Ishikawa (cell line): ENCODE measurements around the gene KCTD2.
A peak's percentile ranks its signal among the peaks of the same experiment; 100 is the strongest.

Source experiments
- CEBPB ChIP-seq: IDR thresholded peaks from 2 replicates; pipeline ENCODE4 v1.6.1; 2012
- CREB1 ChIP-seq: IDR thresholded peaks from 2 replicates; pipeline ENCODE4 v1.6.1; 2012; ENCODE audit warnings: low read depth
- EGR1 ChIP-seq: IDR thresholded peaks from 2 replicates; pipeline ENCODE4 v1.6.1; 2012
- EP300 ChIP-seq: IDR thresholded peaks from 2 replicates; pipeline ENCODE4 v1.6.1; 2012; ENCODE audit warnings: borderline replicate concordance
- FOXM1 ChIP-seq: IDR thresholded peaks from 2 replicates; pipeline ENCODE4 v1.6.1; 2012; ENCODE audit warnings: low read depth, borderline replicate concordance
- NFIC ChIP-seq: IDR thresholded peaks from 2 replicates; pipeline ENCODE4 v1.6.1; 2012
- RAD21 ChIP-seq: IDR thresholded peaks from 2 replicates; pipeline ENCODE4 v1.6.1; 2012; ENCODE audit warnings: low read depth
- TAF1 ChIP-seq: IDR thresholded peaks from 2 replicates; pipeline ENCODE4 v1.6.1; 2012; ENCODE audit warnings: low read depth, mild to moderate bottlenecking
- TEAD4 ChIP-seq: IDR thresholded peaks from 2 replicates; pipeline ENCODE4 v1.6.1; 2012
- YY1 ChIP-seq: IDR thresholded peaks from 2 replicates; pipeline ENCODE4 v1.6.1; 2012; ENCODE audit warnings: low read depth
- ZBTB7A ChIP-seq: IDR thresholded peaks from 2 replicates; pipeline ENCODE4 v1.6.1; 2012; ENCODE audit warnings: low read depth
- TF ChIP-seq, protein P1 (sequence below): IDR thresholded peaks from 2 replicates; pipeline ENCODE4 v1.6.1; 2012
- TF ChIP-seq, protein P2 (sequence below): IDR thresholded peaks from 2 replicates; pipeline ENCODE4 v1.6.1; 2012; ENCODE audit warnings: low read depth, mild to moderate bottlenecking
- TF ChIP-seq, protein P3 (sequence below): IDR thresholded peaks from 2 replicates; pipeline ENCODE4 v1.6.1; 2012

DNA sequence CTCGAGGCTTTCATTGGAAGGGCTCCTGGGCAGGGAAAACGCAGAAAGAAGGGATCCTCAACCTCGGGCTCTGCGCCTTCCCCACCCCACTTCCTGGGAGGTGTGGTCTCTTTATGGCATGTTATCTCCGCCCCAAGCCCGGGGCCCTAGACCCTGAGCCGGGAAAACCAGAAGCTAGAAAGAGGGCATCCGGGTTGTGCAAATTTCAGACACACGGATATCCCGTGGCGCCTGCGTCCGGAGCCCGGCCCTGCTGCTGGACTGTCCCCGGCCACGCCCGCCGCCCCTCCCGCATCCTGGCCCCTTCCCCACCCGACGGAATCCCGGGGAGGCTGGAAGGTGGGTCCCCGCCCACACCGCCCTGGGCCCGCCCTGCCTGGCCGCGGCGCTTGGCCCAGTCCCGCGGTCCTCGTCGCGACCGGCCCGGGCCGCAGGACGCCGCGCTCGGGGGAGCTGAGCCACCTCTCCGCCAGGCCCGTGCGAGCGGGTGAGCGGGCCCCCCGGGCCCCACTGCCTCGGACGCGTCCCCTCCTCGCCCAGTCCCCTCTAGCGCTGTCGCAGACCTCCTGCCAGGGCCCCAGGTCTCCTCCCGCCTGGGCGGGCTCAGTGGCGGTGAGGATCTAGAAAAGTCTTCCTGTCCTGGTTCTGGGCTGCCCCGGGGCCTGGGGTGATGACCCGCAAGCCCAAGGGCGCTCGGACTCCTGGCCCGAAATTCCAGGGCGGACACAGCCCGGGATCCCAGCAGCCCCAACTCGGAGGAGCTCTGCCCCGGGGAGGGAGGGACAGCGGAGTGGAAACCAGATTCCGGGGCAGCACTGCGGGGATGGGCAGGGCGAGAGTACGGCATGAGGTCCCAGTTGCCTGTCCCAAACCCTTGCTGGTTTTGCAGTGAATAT is 40.8 kb downstream of the KCTD2 start, which contains the start of gene SLC16A5:
- peak; percentile 79; the same call in 1 of the 2 replicates for TF ChIP-seq CEBPB
- no peak for TF ChIP-seq EP300
- TF ChIP-seq, protein P1, sequence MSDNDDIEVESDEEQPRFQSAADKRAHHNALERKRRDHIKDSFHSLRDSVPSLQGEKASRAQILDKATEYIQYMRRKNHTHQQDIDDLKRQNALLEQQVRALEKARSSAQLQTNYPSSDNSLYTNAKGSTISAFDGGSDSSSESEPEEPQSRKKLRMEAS, result peak; percentile 26; the same call in 1 of the 2 replicates
- TF ChIP-seq, protein P2, sequence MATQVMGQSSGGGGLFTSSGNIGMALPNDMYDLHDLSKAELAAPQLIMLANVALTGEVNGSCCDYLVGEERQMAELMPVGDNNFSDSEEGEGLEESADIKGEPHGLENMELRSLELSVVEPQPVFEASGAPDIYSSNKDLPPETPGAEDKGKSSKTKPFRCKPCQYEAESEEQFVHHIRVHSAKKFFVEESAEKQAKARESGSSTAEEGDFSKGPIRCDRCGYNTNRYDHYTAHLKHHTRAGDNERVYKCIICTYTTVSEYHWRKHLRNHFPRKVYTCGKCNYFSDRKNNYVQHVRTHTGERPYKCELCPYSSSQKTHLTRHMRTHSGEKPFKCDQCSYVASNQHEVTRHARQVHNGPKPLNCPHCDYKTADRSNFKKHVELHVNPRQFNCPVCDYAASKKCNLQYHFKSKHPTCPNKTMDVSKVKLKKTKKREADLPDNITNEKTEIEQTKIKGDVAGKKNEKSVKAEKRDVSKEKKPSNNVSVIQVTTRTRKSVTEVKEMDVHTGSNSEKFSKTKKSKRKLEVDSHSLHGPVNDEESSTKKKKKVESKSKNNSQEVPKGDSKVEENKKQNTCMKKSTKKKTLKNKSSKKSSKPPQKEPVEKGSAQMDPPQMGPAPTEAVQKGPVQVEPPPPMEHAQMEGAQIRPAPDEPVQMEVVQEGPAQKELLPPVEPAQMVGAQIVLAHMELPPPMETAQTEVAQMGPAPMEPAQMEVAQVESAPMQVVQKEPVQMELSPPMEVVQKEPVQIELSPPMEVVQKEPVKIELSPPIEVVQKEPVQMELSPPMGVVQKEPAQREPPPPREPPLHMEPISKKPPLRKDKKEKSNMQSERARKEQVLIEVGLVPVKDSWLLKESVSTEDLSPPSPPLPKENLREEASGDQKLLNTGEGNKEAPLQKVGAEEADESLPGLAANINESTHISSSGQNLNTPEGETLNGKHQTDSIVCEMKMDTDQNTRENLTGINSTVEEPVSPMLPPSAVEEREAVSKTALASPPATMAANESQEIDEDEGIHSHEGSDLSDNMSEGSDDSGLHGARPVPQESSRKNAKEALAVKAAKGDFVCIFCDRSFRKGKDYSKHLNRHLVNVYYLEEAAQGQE, result no peak
- TF ChIP-seq YY1, result no peak
- TF ChIP-seq RAD21, result no peak
- no peak; the same call in 1 of the 2 replicates for TF ChIP-seq TAF1
- TF ChIP-seq NFIC, result no peak; the same call in 1 of the 2 replicates
- TF ChIP-seq EGR1, result peak; percentile 78
- no peak; the same call in 1 of the 2 replicates for TF ChIP-seq CREB1
- peak; percentile 92 for TF ChIP-seq ZBTB7A
- TF ChIP-seq, protein P3, sequence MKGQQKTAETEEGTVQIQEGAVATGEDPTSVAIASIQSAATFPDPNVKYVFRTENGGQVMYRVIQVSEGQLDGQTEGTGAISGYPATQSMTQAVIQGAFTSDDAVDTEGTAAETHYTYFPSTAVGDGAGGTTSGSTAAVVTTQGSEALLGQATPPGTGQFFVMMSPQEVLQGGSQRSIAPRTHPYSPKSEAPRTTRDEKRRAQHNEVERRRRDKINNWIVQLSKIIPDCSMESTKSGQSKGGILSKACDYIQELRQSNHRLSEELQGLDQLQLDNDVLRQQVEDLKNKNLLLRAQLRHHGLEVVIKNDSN, result peak; percentile 11; the same call in 1 of the 2 replicates
- TF ChIP-seq FOXM1, result no peak
- TF ChIP-seq TEAD4, result peak; percentile 89
